HG03432 (cell line): ENCODE data around the gene ZNF555.
"Not testable (repeated sequence)": the region's sequence is repeated elsewhere in the genome, so short reads cannot be mapped to it uniquely, and the experiment has no call there.

Source experiments
- ATAC-seq: cut with Tn5 transposase; IDR thresholded peaks from one replicate; pipeline ENCODE4 v1.9.1; 2021; ENCODE audit warnings: mild to moderate bottlenecking, moderate library complexity; ENCODE audit not compliant: unreplicated experiment

Gene ZNF555

GRCh38 chr19:2866495-2867024 lies 25.3 kb downstream of the ZNF555 start:
- no peak for ATAC-seq

- no peak for ATAC-seq
Observed at GRCh38 chr19:2867025-2867991, 26.0 kb downstream of the ZNF555 start, which contains the start of gene ZNF556. Gene ZNF556 (plus strand): TSS chr19:2867335. CDS start chr19:2867422, 87 bp downstream.

- ATAC-seq: no peak
Observed at GRCh38 chr19:2869618-2870017, 28.3 kb downstream of the ZNF555 start.

GRCh38 chr19:2872175-2872574 lies 30.9 kb downstream of the ZNF555 start:
- ATAC-seq: not testable (repeated sequence)

- ATAC-seq: no peak
Observed at GRCh38 chr19:2877398-2878331, 36.4 kb downstream of the ZNF555 start.

GRCh38 chr19:2883686-2884439 lies 42.6 kb downstream of the ZNF555 start:
- ATAC-seq: no peak

GRCh38 chr19:2885736-2886135 lies 44.5 kb downstream of the ZNF555 start:
- no peak for ATAC-seq

GRCh38 chr19:2887391-2887914 lies 46.2 kb downstream of the ZNF555 start:
- no peak for ATAC-seq

GRCh38 chr19:2888731-2889224 lies 47.5 kb downstream of the ZNF555 start:
- ATAC-seq: no peak

- ATAC-seq: not testable (repeated sequence)
Observed at GRCh38 chr19:2890531-2890930, 49.3 kb downstream of the ZNF555 start.

- no peak for ATAC-seq
Observed at GRCh38 chr19:2896694-2897093, 55.4 kb downstream of the ZNF555 start.

GRCh38 chr19:2900296-2901252 lies 59.3 kb downstream of the ZNF555 start, which contains the start of gene ZNF57:
Gene ZNF57 (plus strand): TSS chr19:2900928. CDS start chr19:2901046, 118 bp downstream.
- peak; percentile 90 for ATAC-seq

- ATAC-seq: no peak
Observed at GRCh38 chr19:2902590-2903218, 61.4 kb downstream of the ZNF555 start.

GRCh38 chr19:2903326-2903725 lies 62.1 kb downstream of the ZNF555 start:
- ATAC-seq: not testable (repeated sequence)

GRCh38 chr19:2905918-2906519 lies 64.7 kb downstream of the ZNF555 start:
- ATAC-seq: no peak

GRCh38 chr19:2906631-2907195 lies 65.4 kb downstream of the ZNF555 start:
- ATAC-seq: no peak
